HS-5 (cell line): ENCODE measurements around the gene DNER.

Experiments used
- DNase-seq: peaks from one replicate; pipeline ENCODE4 v3.0.0-alpha.2; 2012; ENCODE audit warnings: low read depth

DNER gene

GRCh38 chr2:229335877-229336346 lies 378.4 kb downstream of the DNER start:
- DNase-seq = no peak

GRCh38 chr2:229335330-229335729 lies 379.0 kb downstream of the DNER start:
- no peak for DNase-seq

- no peak for DNase-seq
Measured at GRCh38 chr2:229330952-229331351, 383.4 kb downstream of the DNER start.

GRCh38 chr2:229319558-229319957 lies 394.8 kb downstream of the DNER start:
- no peak for DNase-seq

- DNase-seq = no peak
Measured at GRCh38 chr2:229314117-229314516, 400.2 kb downstream of the DNER start.

DNA sequence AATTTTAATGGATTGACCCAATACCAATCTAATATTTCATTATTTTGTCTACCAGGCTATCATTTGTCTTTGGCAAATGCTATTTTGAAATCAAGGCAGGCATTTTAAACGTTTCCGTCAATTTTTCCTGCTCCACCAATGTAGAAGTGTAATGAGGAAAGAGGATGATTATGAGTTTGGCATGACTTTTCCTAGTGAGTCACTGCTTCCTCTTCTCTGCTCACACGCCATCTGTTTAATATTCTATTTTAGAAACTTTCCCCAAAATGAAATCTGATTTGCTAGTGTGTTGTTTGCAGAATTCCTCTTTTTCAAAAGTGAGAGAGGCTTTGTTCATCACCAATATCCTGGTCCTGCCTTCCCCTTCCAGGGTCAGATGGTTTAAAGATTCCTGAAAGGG lies 400.8 kb downstream of the DNER start:
- DNase-seq = peak; percentile 81
